GM21526 (cell line): ENCODE data around the gene SLC25A39.

Source experiments
- ATAC-seq: cut with Tn5 transposase; IDR thresholded peaks from one replicate; pipeline ENCODE4 v1.9.1; 2021; ENCODE audit warnings: moderate library complexity; ENCODE audit not compliant: unreplicated experiment, low FRiP score

Gene SLC25A39

GRCh38 chr17:44280392-44280937 is 44.2 kb downstream of the SLC25A39 start:
- no peak for ATAC-seq

GRCh38 chr17:44279666-44280391 is 44.8 kb downstream of the SLC25A39 start:
- no peak for ATAC-seq

- ATAC-seq: no peak
Observed at GRCh38 chr17:44279346-44279665, 45.3 kb downstream of the SLC25A39 start.

GRCh38 chr17:44277976-44278375 is 46.6 kb downstream of the SLC25A39 start:
- no peak for ATAC-seq

- ATAC-seq: no peak
Observed at GRCh38 chr17:44273607-44274006, 51.0 kb downstream of the SLC25A39 start.

GRCh38 chr17:44272954-44273353 is 51.7 kb downstream of the SLC25A39 start:
- no peak for ATAC-seq

- ATAC-seq: no peak
Observed at GRCh38 chr17:44272321-44272951, 52.2 kb downstream of the SLC25A39 start.
